ENCODE results near the gene P2RY14. TPM values are rescaled to one million over a fixed set of nuclear protein-coding genes. Genes with fewer than 3 reads are reported as not detected.

Gene P2RY14
- total RNA-seq, 1 experiment from 2014 or later: not detected

DNA sequence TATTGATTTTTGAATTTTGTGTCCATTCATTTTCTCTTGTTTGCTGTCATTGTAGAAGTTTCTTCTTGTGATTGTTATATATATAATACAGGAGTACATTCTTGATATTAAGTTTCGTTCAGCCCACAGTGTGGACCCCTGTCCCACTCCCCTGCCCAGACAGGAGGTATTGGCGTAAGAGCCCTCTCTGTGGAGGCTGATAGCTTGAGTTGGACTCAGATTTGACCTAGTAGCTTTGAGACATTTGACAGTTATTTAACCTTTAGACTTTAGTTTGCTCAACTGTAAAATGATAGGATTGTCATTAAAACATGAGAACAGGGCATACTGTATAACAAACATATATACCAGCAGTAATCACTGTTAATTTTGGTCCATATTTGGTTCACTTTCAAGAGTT lies 102.4 kb downstream of the P2RY14 start:
- ChIA-PET POLR2A (no interaction called here), CTCF (no interaction called here)
- DNase-seq (ENCODE audit: low spot score) (no peak), ATAC-seq (no peak)
- Mint-ChIP-seq H3K4me1 (peaks cover 16% of the 10 kb centered on the region), H3K36me3 (peaks cover 3% of the 10 kb centered on the region; the same call in 1 of the 2 replicates), H3K9me3 (no peaks in the 10 kb centered on the region), H3K27me3 (ENCODE audit: low read depth) (no peaks in the 10 kb centered on the region), H3K27ac (no peak overlapping the region), H3K4me3 (no peak overlapping the region)
- TF ChIP-seq, protein P1, sequence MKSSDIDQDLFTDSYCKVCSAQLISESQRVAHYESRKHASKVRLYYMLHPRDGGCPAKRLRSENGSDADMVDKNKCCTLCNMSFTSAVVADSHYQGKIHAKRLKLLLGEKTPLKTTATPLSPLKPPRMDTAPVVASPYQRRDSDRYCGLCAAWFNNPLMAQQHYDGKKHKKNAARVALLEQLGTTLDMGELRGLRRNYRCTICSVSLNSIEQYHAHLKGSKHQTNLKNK (CRISPR knock-in tag; IDR thresholded peaks at IDR 0.05): no peak
- no peak for TF ChIP-seq CBFB (CRISPR knock-in tag; IDR thresholded peaks at IDR 0.05; ENCODE audit: low read depth)
- TF ChIP-seq, protein P2, sequence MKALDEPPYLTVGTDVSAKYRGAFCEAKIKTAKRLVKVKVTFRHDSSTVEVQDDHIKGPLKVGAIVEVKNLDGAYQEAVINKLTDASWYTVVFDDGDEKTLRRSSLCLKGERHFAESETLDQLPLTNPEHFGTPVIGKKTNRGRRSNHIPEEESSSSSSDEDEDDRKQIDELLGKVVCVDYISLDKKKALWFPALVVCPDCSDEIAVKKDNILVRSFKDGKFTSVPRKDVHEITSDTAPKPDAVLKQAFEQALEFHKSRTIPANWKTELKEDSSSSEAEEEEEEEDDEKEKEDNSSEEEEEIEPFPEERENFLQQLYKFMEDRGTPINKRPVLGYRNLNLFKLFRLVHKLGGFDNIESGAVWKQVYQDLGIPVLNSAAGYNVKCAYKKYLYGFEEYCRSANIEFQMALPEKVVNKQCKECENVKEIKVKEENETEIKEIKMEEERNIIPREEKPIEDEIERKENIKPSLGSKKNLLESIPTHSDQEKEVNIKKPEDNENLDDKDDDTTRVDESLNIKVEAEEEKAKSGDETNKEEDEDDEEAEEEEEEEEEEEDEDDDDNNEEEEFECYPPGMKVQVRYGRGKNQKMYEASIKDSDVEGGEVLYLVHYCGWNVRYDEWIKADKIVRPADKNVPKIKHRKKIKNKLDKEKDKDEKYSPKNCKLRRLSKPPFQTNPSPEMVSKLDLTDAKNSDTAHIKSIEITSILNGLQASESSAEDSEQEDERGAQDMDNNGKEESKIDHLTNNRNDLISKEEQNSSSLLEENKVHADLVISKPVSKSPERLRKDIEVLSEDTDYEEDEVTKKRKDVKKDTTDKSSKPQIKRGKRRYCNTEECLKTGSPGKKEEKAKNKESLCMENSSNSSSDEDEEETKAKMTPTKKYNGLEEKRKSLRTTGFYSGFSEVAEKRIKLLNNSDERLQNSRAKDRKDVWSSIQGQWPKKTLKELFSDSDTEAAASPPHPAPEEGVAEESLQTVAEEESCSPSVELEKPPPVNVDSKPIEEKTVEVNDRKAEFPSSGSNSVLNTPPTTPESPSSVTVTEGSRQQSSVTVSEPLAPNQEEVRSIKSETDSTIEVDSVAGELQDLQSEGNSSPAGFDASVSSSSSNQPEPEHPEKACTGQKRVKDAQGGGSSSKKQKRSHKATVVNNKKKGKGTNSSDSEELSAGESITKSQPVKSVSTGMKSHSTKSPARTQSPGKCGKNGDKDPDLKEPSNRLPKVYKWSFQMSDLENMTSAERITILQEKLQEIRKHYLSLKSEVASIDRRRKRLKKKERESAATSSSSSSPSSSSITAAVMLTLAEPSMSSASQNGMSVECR (CRISPR knock-in tag; IDR thresholded peaks at IDR 0.05; ENCODE audit: borderline replicate concordance): no peak
- TF ChIP-seq, protein P3, sequence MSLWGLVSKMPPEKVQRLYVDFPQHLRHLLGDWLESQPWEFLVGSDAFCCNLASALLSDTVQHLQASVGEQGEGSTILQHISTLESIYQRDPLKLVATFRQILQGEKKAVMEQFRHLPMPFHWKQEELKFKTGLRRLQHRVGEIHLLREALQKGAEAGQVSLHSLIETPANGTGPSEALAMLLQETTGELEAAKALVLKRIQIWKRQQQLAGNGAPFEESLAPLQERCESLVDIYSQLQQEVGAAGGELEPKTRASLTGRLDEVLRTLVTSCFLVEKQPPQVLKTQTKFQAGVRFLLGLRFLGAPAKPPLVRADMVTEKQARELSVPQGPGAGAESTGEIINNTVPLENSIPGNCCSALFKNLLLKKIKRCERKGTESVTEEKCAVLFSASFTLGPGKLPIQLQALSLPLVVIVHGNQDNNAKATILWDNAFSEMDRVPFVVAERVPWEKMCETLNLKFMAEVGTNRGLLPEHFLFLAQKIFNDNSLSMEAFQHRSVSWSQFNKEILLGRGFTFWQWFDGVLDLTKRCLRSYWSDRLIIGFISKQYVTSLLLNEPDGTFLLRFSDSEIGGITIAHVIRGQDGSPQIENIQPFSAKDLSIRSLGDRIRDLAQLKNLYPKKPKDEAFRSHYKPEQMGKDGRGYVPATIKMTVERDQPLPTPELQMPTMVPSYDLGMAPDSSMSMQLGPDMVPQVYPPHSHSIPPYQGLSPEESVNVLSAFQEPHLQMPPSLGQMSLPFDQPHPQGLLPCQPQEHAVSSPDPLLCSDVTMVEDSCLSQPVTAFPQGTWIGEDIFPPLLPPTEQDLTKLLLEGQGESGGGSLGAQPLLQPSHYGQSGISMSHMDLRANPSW (CRISPR knock-in tag; conservative IDR thresholded peaks at IDR 0.05; ENCODE audit: low read depth): no peak
- TF ChIP-seq, protein P4, sequence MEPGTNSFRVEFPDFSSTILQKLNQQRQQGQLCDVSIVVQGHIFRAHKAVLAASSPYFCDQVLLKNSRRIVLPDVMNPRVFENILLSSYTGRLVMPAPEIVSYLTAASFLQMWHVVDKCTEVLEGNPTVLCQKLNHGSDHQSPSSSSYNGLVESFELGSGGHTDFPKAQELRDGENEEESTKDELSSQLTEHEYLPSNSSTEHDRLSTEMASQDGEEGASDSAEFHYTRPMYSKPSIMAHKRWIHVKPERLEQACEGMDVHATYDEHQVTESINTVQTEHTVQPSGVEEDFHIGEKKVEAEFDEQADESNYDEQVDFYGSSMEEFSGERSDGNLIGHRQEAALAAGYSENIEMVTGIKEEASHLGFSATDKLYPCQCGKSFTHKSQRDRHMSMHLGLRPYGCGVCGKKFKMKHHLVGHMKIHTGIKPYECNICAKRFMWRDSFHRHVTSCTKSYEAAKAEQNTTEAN (CRISPR knock-in tag; IDR thresholded peaks at IDR 0.05): no peak
- TF ChIP-seq TEAD1 (CRISPR knock-in tag; IDR thresholded peaks at IDR 0.05): no peak
- TF ChIP-seq NR1H2 (CRISPR knock-in tag; IDR thresholded peaks at IDR 0.05): no peak
- TF ChIP-seq ZNF416 (CRISPR knock-in tag; IDR thresholded peaks at IDR 0.05): no peak

DNA sequence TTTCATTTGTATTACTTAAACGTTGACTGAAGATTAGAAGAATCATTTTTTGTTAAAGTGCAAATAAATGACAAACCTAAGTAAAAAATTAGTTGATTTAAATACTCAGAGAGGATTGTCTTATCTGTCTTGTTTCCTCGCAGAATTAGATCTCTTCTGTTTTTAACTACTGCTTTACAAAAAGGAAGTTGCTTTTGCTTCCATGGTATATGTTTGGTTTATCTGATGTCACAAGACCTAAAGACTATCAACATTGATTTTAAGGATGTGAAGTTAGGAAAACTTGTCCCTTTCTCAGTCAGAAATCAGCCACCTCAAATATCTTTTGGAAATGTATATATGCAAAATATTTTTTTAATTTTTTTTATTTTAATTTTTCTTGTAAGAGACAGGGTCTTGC lies 104.0 kb downstream of the P2RY14 start:
- Mint-ChIP-seq H3K27ac (no peak overlapping the region), H3K9me3 (no peaks in the 10 kb centered on the region), H3K4me3 (no peak overlapping the region), H3K27me3 (ENCODE audit: low read depth) (no peaks in the 10 kb centered on the region), H3K36me3 (peaks cover 3% of the 10 kb centered on the region; the same call in 1 of the 2 replicates), H3K4me1 (peaks cover 21% of the 10 kb centered on the region)
- ATAC-seq (no peak), DNase-seq (ENCODE audit: low spot score) (no peak)
- ChIA-PET POLR2A (no interaction called here), CTCF (interaction anchor here (0.9 kb wide), 1 partner anchor 18 kb away, joined by 4 read pairs; no protein-coding TSS in a partner anchor)
- TF ChIP-seq, protein P5, sequence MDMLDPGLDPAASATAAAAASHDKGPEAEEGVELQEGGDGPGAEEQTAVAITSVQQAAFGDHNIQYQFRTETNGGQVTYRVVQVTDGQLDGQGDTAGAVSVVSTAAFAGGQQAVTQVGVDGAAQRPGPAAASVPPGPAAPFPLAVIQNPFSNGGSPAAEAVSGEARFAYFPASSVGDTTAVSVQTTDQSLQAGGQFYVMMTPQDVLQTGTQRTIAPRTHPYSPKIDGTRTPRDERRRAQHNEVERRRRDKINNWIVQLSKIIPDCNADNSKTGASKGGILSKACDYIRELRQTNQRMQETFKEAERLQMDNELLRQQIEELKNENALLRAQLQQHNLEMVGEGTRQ (CRISPR knock-in tag; IDR thresholded peaks at IDR 0.05): no peak

DNA sequence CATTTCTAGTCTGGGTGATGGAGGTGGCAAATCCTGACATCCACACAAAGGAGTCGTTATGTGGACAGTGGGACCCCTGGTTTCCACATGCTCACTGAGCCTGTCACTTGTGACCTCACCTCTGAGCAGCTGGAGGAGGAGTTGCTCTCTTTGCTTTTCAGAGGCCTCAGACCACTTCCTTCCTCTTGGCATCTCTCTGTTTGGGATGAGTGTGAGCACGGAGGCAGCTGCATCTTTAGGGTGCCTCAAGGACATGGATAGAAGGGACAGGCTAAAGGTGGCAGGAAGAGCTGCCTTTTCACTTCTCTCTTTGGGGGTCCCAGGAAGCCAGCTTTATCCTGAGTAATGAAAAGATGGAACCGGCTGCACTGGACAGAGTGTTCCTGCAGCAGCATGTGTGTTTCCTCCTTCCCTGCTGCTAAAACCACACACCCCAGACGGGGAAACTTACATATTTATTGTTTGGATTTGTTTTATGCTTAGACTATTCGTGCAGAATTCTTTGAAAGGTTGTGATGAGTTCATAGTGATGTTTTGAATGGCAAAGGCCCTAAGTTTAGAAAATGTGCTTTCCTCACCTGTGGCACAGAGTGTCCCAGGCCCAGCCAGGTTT lies 107.1 kb downstream of the P2RY14 start:
- H3K36me3 Mint-ChIP-seq: peaks cover 3% of the 10 kb centered on the region; the same call in 1 of the 2 replicates
- DNase-seq (ENCODE audit: low spot score) (no peak), ATAC-seq (no peak)
- POLR2A ChIA-PET: no interaction called here
- H3K27me3 Mint-ChIP-seq (ENCODE audit: low read depth): no peaks in the 10 kb centered on the region
- CTCF ChIA-PET: interaction anchor here (0.5 kb wide), 1 partner anchor 157 kb away, joined by 3 read pairs; no protein-coding TSS in a partner anchor
- no peaks in the 10 kb centered on the region for H3K9me3 Mint-ChIP-seq
- H3K4me3 Mint-ChIP-seq: no peak overlapping the region
- peaks cover 21% of the 10 kb centered on the region for H3K4me1 Mint-ChIP-seq
- 0 out of 2 replicates have a peak overlapping the region, but pooled peaks have one; percentile 9 for H3K27ac Mint-ChIP-seq
- TF ChIP-seq, protein P6, sequence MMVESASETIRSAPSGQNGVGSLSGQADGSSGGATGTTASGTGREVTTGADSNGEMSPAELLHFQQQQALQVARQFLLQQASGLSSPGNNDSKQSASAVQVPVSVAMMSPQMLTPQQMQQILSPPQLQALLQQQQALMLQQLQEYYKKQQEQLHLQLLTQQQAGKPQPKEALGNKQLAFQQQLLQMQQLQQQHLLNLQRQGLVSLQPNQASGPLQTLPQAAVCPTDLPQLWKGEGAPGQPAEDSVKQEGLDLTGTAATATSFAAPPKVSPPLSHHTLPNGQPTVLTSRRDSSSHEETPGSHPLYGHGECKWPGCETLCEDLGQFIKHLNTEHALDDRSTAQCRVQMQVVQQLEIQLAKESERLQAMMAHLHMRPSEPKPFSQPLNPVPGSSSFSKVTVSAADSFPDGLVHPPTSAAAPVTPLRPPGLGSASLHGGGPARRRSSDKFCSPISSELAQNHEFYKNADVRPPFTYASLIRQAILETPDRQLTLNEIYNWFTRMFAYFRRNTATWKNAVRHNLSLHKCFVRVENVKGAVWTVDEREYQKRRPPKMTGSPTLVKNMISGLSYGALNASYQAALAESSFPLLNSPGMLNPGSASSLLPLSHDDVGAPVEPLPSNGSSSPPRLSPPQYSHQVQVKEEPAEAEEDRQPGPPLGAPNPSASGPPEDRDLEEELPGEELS (CRISPR knock-in tag; IDR thresholded peaks at IDR 0.05): no peak
- TF ChIP-seq, protein P4 (CRISPR knock-in tag; IDR thresholded peaks at IDR 0.05): no peak
- TF ChIP-seq, protein P7, sequence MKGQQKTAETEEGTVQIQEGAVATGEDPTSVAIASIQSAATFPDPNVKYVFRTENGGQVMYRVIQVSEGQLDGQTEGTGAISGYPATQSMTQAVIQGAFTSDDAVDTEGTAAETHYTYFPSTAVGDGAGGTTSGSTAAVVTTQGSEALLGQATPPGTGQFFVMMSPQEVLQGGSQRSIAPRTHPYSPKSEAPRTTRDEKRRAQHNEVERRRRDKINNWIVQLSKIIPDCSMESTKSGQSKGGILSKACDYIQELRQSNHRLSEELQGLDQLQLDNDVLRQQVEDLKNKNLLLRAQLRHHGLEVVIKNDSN (CRISPR knock-in tag; IDR thresholded peaks at IDR 0.05): no peak
- TF ChIP-seq SMAD3 (CRISPR knock-in tag; IDR thresholded peaks at IDR 0.05; ENCODE audit: borderline replicate concordance) (no peak), TEAD1 (CRISPR knock-in tag; IDR thresholded peaks at IDR 0.05) (no peak), RORB (CRISPR knock-in tag; IDR thresholded peaks at IDR 0.05) (no peak), KAT7 (CRISPR knock-in tag; IDR thresholded peaks at IDR 0.05; ENCODE audit: borderline replicate concordance) (no peak)
- TF ChIP-seq, protein P5 (CRISPR knock-in tag; IDR thresholded peaks at IDR 0.05): no peak
